Smooth muscle cell of the brain vasculature (primary cell): ENCODE measurements around the gene SNCB.

Experiments used
- DNase-seq: peaks from one replicate; pipeline ENCODE4 v3.0.0-alpha.2; 2012; ENCODE audit warnings: low read depth, low spot score

The SNCB gene

GRCh38 chr5:176625512-176625911 is 4.8 kb downstream of the SNCB start:
- DNase-seq = no peak

GRCh38 chr5:176624938-176625337 is 5.4 kb downstream of the SNCB start:
- no peak for DNase-seq

- no peak for DNase-seq
These were observed 6.2 kb downstream of the SNCB start for GRCh38 chr5:176624142-176624541.

DNA sequence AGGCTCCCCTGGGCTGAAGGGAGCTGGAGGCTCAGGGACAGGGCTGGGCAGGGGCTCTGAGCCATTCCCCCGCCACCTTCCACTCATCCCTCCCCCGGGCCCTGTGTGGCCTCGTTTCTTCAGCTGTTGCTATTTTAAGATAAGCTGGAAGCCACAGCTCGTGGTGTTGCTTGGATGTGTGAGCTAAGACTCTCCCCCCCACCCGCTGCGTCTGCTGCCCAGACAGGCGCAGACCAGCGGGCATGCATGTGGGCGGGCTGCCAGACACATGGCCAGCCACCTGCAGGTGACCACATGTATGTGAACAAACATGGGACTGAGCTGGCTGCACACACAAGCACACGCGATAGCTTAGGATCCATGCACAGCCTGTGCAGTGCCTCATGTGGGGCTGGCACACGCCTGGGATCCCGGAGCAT is 8.7 kb downstream of the SNCB start:
- no peak for DNase-seq

- DNase-seq = no peak
These were observed 9.9 kb downstream of the SNCB start for GRCh38 chr5:176620333-176620981.

- no peak for DNase-seq
These were observed 10.6 kb downstream of the SNCB start for GRCh38 chr5:176619569-176620332.

- no peak for DNase-seq
These were observed 11.1 kb downstream of the SNCB start for GRCh38 chr5:176619203-176619568.

GRCh38 chr5:176618783-176619182 is 11.6 kb downstream of the SNCB start:
- no peak for DNase-seq

DNA sequence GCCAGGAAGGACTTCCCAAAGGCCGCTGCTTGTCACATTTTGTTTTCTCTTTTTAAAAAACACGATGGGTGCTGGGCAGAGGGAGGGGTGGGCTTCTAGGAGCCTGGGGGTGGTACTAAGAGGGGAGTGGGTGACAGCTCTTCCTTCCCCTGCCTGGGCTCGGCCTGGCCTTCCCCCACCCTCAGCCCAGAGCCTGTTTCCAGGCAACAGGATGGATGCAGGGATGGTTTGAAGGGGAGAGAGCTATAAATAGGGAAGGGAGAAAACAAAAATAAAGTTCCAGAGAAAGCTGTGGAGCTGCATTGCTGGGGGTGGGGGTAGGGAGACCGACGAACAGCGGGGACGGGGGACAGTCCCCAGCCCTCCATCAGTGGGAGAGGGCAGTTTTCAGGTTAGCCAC is 13.8 kb downstream of the SNCB start:
- no peak for DNase-seq

- DNase-seq = no peak
These were observed 15.4 kb downstream of the SNCB start for GRCh38 chr5:176614805-176615478.

- DNase-seq = no peak
These were observed 17.5 kb downstream of the SNCB start for GRCh38 chr5:176612855-176613254.

DNA sequence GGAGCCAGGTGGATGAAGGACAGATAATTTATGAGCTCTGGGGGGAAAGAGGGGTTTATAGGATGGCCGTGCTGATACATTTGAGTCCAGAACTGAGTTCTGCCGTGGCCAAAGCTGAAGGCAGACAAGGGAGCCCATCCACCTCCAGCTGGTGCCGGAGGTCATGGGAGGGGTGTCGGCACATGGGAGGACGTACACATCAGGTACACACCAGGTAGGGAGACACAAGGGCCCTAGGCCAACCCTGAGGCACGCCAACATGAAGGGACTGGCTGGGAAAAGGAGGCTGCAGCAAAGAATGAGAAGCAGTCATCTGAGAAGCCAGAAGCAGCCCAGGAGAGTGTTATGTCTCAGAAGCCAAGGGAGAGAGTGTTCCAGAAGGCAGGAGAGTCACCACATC is 18.3 kb downstream of the SNCB start:
- no peak for DNase-seq

GRCh38 chr5:176611435-176611834 is 18.9 kb downstream of the SNCB start:
- DNase-seq = peak; percentile 53

DNA sequence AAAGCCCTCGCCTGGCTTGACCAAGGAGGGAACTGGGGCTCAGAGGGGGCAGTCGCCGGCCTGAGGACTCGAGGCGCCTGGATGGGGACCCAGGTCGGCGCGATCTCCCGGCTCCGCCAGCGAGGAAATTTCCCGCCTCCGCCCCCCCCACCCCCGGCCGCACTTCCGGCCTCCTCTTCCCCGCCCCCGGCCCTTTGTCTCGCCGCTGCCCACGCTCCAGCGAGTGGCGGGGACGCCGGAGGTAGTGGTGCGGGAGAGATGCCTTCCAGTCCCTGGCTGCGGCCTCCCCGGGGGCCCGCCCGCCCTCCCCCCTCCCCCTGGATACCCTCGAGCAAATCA is 19.9 kb downstream of the SNCB start:
- no peak for DNase-seq

DNA sequence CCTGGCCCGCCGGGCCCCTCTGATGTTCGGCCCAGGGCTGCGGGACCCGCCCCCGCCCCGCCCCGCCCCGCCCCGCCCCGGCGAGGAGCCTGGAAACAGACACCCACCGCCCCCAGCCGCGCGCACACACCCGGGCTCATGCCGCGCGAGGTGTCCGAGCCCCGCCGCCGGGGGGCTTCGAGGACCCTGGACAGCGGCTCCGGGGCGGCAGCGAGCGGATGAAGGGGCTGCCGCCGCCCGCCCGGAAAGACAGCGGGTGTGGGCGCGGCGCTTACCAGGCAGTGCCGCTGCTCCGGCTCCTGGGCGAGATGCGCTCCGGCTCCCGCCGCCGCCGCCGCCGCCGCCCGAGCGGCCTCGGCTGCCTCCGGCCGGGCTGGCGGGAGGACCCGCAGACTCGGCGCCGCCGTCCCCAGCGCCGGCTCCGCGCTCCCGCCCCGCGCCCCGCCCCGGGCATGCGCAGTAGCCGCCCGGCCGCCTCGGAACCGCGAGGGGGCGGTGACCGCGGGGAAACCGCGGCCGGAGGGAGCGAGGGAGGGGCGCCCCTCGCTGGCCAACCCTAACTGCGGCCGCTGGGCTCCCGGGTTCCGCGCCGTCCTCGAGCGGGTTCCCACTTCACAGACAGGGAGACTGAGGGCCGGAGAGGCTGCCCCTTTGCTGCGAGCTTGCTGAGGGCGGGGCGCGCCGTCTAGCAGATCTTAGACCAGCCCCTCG is 20.5 kb downstream of the SNCB start, which contains the start of gene GPRIN1:
GPRIN1 (minus strand) TSS at position 433 of the 711 bp plus-strand sequence. CDS start 10,322 bp downstream, outside the sequence.
- DNase-seq = no peak

DNA sequence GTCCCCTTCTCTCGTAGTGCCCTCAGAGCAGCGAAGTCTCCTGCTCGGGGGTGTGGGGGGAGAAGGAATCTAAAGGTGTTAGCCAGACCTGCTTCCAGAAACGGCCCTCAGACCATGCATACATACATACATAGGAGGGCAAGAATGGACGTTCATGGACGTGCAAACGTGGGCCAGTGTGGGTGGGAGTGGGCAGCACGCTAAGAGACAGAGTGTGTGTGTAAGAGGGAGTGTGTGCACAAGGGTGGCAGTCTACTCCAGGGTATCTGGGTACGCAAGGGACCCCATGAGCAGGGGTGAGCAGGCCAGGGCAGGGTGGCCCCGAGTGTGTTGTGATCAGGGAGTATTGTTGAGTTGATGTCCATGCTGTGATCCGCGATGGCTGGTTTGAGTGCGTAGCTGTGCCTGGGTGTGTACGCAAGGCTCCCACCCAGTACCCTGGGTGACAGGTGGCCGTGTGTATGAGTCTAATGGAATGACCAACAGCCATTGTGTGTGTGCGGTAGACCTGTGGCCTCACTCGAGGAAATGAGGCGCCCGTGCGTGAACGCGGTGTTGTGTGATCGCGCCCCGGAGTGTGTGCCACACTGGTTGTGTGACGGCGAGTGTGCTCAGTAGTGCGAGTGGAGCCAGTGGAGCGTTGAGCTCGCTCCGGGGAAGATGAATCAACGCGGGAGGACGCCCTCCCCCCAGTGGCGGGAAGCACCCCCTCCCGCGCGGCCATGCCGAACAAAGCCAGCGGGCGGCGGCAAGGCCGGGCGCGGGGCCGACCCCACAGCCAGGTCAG is 21.2 kb downstream of the SNCB start:
- DNase-seq = no peak

- DNase-seq = no peak
These were observed 22.1 kb downstream of the SNCB start for GRCh38 chr5:176608142-176608705.

DNA sequence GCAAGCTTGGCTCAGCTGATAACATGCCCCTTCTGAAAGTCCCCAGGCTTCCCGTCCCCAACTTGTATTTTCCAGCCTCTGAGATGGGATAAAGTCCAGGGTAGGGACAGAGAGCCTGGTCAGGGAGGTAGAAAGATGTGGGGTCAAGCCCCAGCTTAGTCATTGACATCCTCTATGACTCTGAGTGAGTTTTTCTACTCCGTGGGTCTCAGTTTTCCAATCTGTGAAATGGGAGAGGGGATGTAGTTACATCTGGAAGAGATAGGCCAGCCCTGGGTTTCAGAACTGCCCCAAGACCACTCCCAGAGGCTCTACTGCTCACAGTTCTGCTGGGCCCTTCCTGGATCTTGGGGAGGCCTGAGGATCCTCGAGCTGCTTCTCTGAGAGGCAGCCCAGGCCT is 23.5 kb downstream of the SNCB start:
- no peak for DNase-seq

DNA sequence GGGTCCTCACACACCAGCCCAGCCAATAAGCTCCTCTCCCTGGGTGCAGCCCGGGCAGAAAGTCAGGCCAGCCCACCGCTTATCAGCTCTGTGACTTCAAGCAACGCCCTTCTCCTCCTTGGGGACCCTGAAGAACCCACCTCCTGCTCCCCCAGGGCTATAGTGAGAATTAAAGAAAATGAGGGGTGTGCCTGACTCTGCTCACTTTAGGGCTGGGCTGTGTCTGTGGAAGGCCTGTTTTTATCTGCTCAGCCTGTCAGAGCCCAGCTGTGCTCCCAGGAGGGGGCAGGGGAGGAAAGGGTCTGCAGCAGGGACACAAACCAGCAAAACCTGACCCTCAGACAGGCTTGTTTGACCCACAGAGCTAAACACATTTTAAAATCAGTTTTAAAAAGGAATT is 24.3 kb downstream of the SNCB start:
- DNase-seq = no peak

DNA sequence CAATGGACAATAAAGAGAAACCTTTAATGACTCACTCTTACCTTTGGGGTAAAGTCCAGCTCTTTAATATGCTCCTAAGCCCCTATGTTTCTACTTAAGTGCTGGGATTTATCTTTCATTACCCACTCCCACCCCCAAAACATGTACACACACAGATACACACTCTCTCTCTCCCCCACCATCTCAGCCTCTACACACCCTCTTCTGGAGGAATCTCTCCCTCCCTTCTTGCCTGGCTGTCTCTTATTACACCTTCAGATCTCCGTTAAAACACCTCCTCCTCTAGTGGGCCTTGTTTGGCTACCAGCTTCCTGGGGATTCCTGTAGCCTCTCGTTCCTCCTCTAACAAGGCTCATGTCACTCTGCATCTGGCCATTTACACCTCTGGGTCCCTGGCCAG is 27.2 kb downstream of the SNCB start:
- no peak for DNase-seq

DNA sequence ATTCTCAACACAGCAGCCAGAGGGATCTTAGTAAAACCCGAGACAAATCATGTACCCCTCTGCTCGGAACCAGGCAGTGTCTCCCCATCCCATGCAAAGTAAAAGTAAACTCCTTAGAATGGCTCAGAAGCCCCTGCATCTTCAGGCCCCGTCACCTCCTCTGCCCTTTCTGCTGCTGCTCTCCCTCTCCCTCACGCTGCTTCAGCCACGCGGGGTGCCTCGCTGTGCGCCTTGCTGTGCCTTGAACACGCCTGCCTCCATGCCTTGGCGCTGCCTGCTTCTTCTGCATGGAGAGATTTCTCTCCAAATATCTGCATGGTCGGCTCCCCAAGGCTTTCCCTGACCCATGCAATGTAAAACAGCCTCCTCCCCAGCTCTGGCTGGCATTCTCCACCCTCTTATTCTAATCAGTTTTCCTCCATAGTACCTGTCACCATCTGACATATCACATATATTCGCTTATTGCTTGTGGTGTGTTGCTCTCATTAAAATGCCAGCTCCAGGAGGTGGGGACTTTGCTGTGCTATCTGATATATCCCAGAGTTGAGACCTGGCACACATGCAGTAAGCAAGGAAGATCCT is 28.3 kb downstream of the SNCB start:
- no peak for DNase-seq
